NAMALWA (cell line): ENCODE data around the gene ZNF579.
"Not testable (repeated sequence)": the region's sequence is repeated elsewhere in the genome, so short reads cannot be mapped to it uniquely, and the experiment has no call there.

Source experiments
- DNase-seq: peaks from one replicate; pipeline ENCODE4 v3.0.0-alpha.2; 2015; ENCODE audit warnings: low spot score

The ZNF579 gene

DNA sequence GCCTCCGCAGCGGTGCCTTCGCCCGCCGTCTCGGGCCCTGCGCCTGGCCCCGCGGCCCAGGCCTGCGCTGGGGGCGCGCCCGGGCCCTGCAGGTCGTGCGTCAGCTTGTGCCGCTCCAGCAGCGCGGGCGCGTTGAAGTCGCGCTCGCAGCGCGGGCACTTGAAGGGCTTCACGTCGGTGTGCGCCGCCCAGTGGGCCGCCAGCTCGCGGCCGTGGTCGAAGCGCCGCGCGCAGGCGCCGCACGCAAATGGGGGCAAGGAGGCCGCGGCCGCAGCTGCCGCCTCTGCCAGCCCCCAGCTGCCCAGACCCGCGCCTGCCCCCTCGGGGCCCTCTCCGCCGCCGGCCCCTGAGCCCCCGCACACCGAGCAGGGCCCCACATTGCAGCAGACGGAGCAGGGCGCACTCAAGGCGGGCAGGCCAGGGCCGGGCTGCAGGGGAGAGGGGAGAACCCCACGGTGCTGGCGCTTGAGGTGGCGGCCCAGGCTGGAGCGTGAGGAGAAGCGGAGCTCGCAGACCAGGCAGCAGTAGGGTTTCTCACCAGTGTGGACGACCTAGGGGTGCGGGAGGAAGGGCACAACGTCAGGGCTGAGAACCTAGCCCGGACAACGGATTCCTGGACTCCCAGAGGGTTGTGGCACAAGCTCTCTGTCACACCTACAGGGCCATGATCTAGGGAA is 12.6 kb upstream of the ZNF579 start:
- DNase-seq = no peak

GRCh38 chr19:55592391-55593090 is 11.9 kb upstream of the ZNF579 start:
- DNase-seq = no peak

GRCh38 chr19:55591555-55591954 is 10.9 kb upstream of the ZNF579 start:
- DNase-seq = peak; percentile 28

DNA sequence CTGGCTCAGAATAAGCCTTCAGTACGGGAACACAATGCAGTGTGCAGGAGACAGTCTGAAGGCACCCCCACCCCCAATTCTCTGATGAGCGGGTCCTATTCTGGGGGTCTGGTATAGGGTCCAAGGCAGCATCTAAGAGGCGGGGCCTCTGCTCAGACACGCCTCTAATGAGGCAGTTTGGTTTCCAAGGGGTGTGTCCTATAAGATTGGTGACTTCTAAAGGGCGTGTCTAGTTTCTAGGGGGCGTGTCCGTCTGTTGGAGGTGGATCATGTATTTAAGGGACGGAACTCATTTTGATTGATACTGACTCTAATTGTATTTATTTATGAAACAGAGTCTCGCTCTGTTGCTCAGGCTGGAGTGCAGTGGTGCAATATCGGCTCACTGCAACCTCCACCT is 10.0 kb upstream of the ZNF579 start:
- DNase-seq = peak; percentile 84

- no peak for DNase-seq
Observed at GRCh38 chr19:55590109-55590508, 9.5 kb upstream of the ZNF579 start.

DNA sequence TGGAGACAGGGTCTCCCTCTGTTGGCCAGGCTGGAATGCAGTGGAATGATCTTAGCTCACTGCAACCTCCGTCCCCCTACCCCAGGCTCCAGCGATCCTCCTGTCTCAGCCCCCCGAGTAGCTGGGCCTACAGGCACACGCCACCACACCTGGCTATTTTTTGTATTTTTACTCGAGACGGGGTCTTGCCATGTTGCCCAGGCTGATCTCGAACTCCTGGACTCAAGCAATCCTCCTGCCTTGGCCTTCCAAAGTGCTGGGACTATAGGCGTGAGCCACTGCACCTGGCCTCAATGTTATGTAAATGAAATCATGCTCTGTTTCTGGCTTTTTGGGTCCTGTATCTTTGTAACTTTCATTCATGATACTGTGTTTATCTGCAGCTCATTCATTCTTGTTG is 8.1 kb upstream of the ZNF579 start:
- no peak for DNase-seq

DNA sequence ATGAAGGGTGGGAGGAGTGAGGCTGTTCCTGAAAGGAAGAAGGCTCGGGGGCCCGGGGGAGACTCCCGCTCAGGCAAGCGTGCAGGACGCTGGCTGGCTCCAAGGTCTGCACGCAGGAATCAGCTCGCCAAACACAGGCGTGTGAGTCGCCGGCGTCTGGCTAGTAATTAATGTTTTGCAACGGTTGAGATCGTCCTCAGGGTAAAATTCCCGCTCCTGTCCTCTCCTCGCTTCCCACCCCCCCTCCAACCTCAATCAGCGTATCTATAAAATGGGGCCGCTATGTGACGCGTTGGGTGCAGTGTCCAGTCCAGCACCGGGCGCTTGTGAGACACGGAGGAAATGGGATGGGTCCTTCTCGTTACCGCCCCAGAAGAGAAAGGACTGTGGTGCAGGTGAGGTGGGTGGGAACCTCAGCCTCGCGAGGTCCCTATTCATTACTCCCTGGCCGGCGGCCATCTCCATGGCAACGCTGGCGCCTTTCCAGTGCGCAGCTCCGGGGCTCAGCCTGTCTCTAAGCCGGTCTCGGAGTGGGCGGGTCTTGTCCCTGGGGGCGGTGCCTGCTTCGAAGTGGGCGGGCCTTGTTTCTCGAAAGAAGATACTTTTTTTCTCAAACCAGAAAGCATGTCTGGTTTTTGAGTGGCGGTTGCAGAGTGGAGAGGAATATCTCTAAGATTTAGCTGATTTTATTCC is 6.5 kb upstream of the ZNF579 start:
- peak; percentile 97 for DNase-seq

GRCh38 chr19:55585658-55586339 is 5.2 kb upstream of the ZNF579 start:
- peak; percentile 68 for DNase-seq

- DNase-seq = no peak
Observed at GRCh38 chr19:55584871-55585270, 4.2 kb upstream of the ZNF579 start.

- DNase-seq = not testable (repeated sequence)
Observed at GRCh38 chr19:55583897-55584296, 3.2 kb upstream of the ZNF579 start.

- DNase-seq = not testable (repeated sequence)
Observed at GRCh38 chr19:55582284-55582683, 1.6 kb upstream of the ZNF579 start.

- DNase-seq = no peak
Observed at GRCh38 chr19:55581823-55582223, 1.2 kb upstream of the ZNF579 start.

DNA sequence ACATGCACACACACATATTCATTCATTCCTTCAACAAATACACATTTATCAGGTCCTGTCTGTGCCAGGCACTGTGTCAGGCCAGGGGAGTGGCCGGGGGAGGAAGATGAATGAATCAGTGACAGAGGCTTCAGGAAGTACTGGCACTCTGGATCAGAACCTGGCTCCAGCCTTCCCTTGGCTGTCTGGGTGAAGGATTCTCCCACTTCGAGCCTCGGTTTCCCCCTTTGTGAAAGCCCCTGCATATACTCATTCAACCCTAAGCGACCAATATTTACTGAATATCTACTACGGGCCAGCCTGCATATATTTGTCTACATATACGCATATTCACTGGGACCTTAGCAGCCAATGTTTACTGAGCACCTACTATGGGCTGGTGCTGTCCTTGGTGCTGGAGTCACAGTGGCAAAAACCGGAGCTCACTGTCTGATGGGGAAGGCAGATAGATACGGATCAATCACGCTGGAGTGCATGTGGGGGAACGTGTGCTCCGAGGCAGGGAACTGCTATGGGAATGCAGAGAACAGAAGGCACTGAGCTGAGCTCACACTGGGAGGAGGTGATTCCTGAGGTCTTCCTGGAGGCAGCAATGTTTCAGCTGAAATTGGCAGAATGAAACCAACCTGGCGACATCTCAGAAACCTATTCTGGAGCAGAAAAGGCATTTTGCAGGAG is 636 bp upstream of the ZNF579 start:
- peak; percentile 38 for DNase-seq

DNA sequence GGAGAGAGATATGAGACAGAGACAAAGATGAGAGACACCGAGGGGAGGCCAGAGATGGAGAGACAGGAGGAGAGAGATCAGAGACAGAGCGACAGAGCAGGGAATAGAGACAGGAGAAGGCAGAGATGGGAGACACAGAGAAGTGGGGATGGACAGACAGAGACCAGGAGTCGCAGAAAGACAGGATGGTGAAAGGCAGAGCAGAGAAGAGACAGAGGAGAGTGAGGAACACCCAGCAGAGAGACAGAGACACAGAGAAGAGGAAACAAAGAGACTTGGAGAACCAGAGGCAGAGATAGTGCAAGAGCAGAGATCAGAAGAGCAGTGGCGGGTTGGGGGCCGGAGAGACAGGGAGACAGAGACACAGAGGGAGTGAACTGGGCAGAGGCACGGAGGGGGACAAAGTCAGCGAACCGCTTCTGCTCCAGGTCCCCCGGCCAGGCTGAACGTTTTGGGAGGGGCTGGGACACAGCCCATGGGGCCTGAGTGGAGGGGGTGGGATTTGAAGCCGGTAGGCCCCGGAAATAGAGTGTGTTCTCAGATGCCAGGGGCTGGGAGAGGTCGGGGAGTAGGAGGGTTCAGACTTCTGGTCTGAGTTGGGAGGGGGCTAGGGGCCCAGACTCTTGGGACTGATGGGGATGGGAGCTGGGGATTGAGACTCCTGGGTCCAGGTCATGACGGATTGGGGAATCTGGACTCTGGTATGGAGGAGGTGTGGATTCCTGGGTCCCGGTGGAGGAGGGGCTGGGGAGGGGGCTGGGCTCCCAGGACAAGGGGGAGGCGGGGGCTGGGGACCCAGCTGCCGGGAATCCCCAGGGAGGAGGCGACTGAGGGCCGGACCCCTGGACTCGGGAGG is 654 bp downstream of the ZNF579 start:
- peak; percentile 53 for DNase-seq

GRCh38 chr19:55578761-55579747 is 1.6 kb downstream of the ZNF579 start:
- no peak for DNase-seq

DNA sequence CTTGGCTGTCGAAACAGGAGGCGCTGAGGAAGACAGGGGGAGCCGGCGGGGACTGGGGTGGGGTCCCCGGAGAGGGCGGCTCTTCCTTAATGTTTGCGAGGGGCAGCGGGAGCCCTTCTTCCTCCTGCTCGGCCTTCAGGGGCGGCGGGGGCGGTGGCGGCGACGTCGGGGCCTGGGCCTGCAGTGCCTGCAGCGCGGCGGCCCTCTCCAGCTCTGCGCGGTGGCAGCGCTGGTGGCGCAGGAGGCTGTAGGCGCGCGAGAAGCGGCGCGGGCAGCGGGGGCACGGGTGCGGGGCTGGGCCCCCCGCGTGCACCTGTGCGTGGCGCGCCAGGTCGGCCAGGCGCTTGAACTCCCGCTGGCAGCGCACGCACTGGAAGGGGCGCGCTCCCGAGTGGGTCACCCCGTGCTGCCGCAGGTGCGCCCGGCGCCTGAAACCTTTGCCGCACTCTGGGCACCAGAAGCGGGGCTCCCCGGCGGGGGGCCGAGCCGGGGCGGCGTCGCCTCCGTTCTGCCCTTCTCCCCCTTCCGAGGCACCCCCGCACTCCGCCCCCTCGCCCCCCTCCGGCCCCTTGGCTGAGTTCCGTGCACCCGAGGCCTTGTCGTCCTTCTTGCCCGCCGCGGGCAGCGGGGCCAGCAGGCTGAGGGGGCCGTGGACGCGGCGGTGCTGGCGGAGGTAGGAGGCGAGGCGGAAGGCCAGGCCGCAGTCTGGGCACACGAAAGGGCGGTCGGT is 2.5 kb downstream of the ZNF579 start:
- DNase-seq = no peak

DNA sequence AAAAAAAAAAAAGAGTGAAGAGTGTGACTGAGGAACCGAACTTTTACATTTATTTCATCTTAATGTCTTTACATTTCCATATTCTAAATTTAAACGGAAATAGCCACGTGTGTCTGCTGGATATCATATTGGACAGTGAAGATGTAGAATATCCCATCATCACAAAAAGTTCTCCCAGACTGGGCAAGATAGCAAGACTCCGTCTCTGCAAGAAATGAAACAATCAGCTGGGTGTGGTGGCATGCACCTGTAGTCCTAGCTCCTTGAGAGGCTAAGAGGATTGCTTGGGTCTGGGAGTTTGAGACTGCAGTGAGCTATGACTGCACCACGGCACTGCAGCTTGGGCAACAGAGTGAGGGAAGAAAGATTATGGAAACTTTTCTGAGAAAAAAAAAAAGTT is 3.9 kb downstream of the ZNF579 start:
- DNase-seq = no peak

DNA sequence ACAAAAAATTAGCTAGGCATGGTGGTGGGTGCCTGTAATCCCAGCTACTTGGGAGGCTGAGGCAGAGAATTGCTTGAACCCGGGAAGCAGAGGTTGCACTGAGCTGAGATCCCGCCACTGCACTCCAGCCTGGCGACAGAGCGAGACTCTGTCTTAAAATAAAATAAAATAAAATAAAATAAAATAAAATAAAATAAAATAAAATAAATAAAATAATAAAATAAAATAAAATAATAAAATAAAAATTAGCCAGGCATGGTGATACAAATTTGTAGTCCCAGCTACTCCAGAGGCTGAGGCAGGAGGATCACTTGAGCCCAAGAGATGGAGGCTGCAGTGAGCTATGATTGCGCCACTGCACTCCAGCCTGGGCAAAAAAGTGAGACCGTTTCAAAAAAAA is 6.7 kb downstream of the ZNF579 start:
- not testable (repeated sequence) for DNase-seq

DNA sequence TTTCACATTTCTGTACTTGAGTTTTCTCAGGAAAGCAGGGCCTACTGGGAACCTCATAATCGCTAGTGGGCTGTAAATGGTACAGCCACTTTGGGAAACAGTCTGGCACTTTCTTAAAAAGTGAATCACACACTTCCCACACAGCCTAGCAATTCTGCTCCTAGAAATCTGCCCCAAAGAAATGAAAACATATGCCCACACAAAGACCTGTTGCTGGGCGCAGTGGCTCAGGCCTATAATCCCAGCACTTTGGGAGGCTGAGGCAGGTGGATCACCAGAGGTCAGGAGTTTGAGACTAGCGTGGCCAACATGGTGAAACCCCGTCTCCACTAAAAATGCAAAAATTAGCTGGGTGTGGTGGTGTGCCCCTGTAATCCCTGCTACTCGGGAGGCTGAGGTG is 11.2 kb downstream of the ZNF579 start:
- DNase-seq = not testable (repeated sequence)
